Esophagus muscularis mucosa (tissue), 4 donors: ENCODE data around the gene CNIH3.

Experiments used
- CTCF ChIP-seq, 3 experiments: fragments of 200-600 bp in 2 of 3; fragments of 450-650 bp in 1 of 3; sonication (generic) in 2 of 3; IDR thresholded peaks; one replicate each; pipeline ENCODE4 v1.5.1; 2017 to 2019; ENCODE audit warnings: antibody characterized with exemption in 3 of 3, mild to moderate bottlenecking in 2 of 3, moderate library complexity in 1 of 3
- EP300 ChIP-seq: sonication (generic); formaldehyde crosslinking; IDR thresholded peaks from one replicate; pipeline ENCODE4 v1.6.1; 2017; ENCODE audit warnings: antibody characterized with exemption
- POLR2A ChIP-seq: fragments of 450-650 bp; IDR thresholded peaks from one replicate; pipeline ENCODE4 v1.6.1; 2017; ENCODE audit warnings: antibody characterized with exemption, moderate library complexity, mild to moderate bottlenecking, low read depth
- POLR2AphosphoS5 ChIP-seq, 2 donors: sonication (generic); formaldehyde crosslinking; IDR thresholded peaks; one replicate each; pipeline ENCODE4 v1.6.1; 2017; ENCODE audit warnings: antibody characterized with exemption in 2 of 2

- no peak for TF ChIP-seq CTCF (IDR thresholded peaks at IDR 0.05)
- no peak for TF ChIP-seq EP300
- no peak for TF ChIP-seq POLR2A
- no peak for TF ChIP-seq POLR2AphosphoS5 (IDR thresholded peaks at IDR 0.05)
Observed at GRCh38 chr1:224605482-224606181, 10.5 kb upstream of the CNIH3 start.
